HG02870 (cell line): ENCODE measurements around the gene WDR7.

Experiments used
- ATAC-seq: cut with Tn5 transposase; IDR thresholded peaks from one replicate; pipeline ENCODE4 v1.9.1; 2021; ENCODE audit warnings: mild to moderate bottlenecking, moderate library complexity; ENCODE audit not compliant: unreplicated experiment

WDR7 gene

GRCh38 chr18:56795381-56795780, 144.2 kb downstream of the WDR7 start:
- ATAC-seq, result no peak

GRCh38 chr18:56799756-56800155, 148.6 kb downstream of the WDR7 start:
- ATAC-seq, result no peak

GRCh38 chr18:56803051-56803450, 151.9 kb downstream of the WDR7 start:
- no peak for ATAC-seq

GRCh38 chr18:56804395-56804794, 153.2 kb downstream of the WDR7 start:
- ATAC-seq, result peak; percentile 94

- no peak for ATAC-seq
Observed at GRCh38 chr18:56807901-56808300, 156.7 kb downstream of the WDR7 start.

GRCh38 chr18:56812674-56813073, 161.5 kb downstream of the WDR7 start:
- no peak for ATAC-seq

GRCh38 chr18:56815926-56816325, 164.8 kb downstream of the WDR7 start:
- no peak for ATAC-seq

- ATAC-seq, result no peak
Observed at GRCh38 chr18:56823986-56824565, 172.9 kb downstream of the WDR7 start.

GRCh38 chr18:56825321-56825720, 174.2 kb downstream of the WDR7 start:
- no peak for ATAC-seq

GRCh38 chr18:56825878-56826277, 174.7 kb downstream of the WDR7 start:
- ATAC-seq, result no peak

- ATAC-seq, result no peak
Observed at GRCh38 chr18:56831988-56832387, 180.8 kb downstream of the WDR7 start.

GRCh38 chr18:56835331-56835730, 184.2 kb downstream of the WDR7 start:
- ATAC-seq, result no peak

GRCh38 chr18:56836173-56836572, 185.0 kb downstream of the WDR7 start:
- ATAC-seq, result no peak

- no peak for ATAC-seq
Observed at GRCh38 chr18:56841836-56842235, 190.7 kb downstream of the WDR7 start.

- ATAC-seq, result no peak
Observed at GRCh38 chr18:56843241-56843640, 192.1 kb downstream of the WDR7 start.

GRCh38 chr18:56844556-56844955, 193.4 kb downstream of the WDR7 start:
- ATAC-seq, result no peak

GRCh38 chr18:56851774-56852173, 200.6 kb downstream of the WDR7 start:
- peak; percentile 95 for ATAC-seq

GRCh38 chr18:56853961-56854360, 202.8 kb downstream of the WDR7 start:
- ATAC-seq, result no peak

GRCh38 chr18:56861244-56861643, 210.1 kb downstream of the WDR7 start:
- no peak for ATAC-seq

GRCh38 chr18:56869189-56869777, 218.1 kb downstream of the WDR7 start:
- peak; percentile 61 for ATAC-seq

GRCh38 chr18:56870982-56871381, 219.8 kb downstream of the WDR7 start:
- ATAC-seq, result no peak

GRCh38 chr18:56872140-56872539, 221.0 kb downstream of the WDR7 start:
- no peak for ATAC-seq
